ENCODE data around the gene JAKMIP2.

The JAKMIP2 gene

GRCh38 chr5:147782110-147783028 is at the start of gene JAKMIP2:
Gene JAKMIP2, minus strand, starts transcription at chr5:147782728. Its CDS starts 110,922 bp downstream, at chr5:147671806.
- TF ChIP-seq TCF4 (CRISPR knock-in tag; IDR thresholded peaks at IDR 0.05; ENCODE audit: borderline replicate concordance), result peak; percentile 10; the same call in 1 of the 2 replicates
- no peak for TF ChIP-seq PPARA (CRISPR knock-in tag; IDR thresholded peaks at IDR 0.05; ENCODE audit: borderline replicate concordance)
- no peak for TF ChIP-seq ZNF70 (CRISPR knock-in tag; IDR thresholded peaks at IDR 0.05)
- no peak for TF ChIP-seq ZFP30 (CRISPR knock-in tag; IDR thresholded peaks at IDR 0.05)
- TF ChIP-seq ARNTL (CRISPR knock-in tag; IDR thresholded peaks at IDR 0.05; ENCODE audit: borderline replicate concordance, low read depth), result no peak
- ATAC-seq, result peak; percentile 96

DNA sequence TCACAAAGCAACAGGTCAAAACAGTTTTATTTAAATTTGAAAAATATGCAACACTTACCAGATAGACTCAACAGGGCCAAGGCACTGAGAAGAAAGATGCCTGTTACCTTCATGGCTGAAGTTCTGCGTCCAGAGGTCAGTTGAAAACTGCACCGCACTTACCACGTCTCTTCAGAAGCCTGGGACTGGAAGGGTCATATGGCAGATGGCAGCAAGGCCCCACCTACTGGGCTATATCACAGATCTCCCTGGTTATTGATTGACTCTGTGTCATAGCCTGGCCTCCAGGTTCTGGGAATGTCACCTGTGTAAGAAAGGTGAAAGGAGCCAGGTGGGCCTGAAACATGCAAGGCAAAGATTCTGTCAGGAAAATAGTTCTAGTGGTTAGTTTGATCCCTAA is 48.9 kb upstream of the JAKMIP2 start, which contains the start of gene SPINK1:
Gene SPINK1, minus strand, starts transcription at position 207 of the 400 bp plus-strand sequence. Its CDS starts 94 bp downstream, at position 113.
- ATAC-seq, result no peak

More for the DNA sequence above, 48.9 kb upstream of the JAKMIP2 start, which contains the start of gene SPINK1:
- TF ChIP-seq GLIS3 (CRISPR knock-in tag; IDR thresholded peaks at IDR 0.05) (no peak), CSDC2 (CRISPR knock-in tag; IDR thresholded peaks at IDR 0.05) (no peak), POU6F1 (CRISPR knock-in tag; IDR thresholded peaks at IDR 0.05; ENCODE audit: borderline replicate concordance, low read depth) (no peak), TCF4 (CRISPR knock-in tag; IDR thresholded peaks at IDR 0.05; ENCODE audit: borderline replicate concordance) (no peak), ZNF565 (CRISPR knock-in tag; conservative IDR thresholded peaks at IDR 0.05; ENCODE audit: low read depth) (no peak), CREB5 (CRISPR knock-in tag; IDR thresholded peaks at IDR 0.05; ENCODE audit: low read depth) (no peak), ARNTL (CRISPR knock-in tag; IDR thresholded peaks at IDR 0.05; ENCODE audit: borderline replicate concordance, low read depth) (no peak), BACH2 (CRISPR knock-in tag; IDR thresholded peaks at IDR 0.05; ENCODE audit: borderline replicate concordance) (no peak), TOX (CRISPR knock-in tag; IDR thresholded peaks at IDR 0.05; ENCODE audit: borderline replicate concordance) (no peak), CSRNP3 (CRISPR knock-in tag; IDR thresholded peaks at IDR 0.05) (no peak), SNAI2 (CRISPR knock-in tag; IDR thresholded peaks at IDR 0.05) (no peak), PATZ1 (CRISPR knock-in tag; IDR thresholded peaks at IDR 0.05; ENCODE audit: borderline replicate concordance) (no peak), OSR1 (CRISPR knock-in tag; IDR thresholded peaks at IDR 0.05) (no peak), ISL1 (CRISPR knock-in tag; IDR thresholded peaks at IDR 0.05) (no peak)
- TF ChIP-seq, protein P1, sequence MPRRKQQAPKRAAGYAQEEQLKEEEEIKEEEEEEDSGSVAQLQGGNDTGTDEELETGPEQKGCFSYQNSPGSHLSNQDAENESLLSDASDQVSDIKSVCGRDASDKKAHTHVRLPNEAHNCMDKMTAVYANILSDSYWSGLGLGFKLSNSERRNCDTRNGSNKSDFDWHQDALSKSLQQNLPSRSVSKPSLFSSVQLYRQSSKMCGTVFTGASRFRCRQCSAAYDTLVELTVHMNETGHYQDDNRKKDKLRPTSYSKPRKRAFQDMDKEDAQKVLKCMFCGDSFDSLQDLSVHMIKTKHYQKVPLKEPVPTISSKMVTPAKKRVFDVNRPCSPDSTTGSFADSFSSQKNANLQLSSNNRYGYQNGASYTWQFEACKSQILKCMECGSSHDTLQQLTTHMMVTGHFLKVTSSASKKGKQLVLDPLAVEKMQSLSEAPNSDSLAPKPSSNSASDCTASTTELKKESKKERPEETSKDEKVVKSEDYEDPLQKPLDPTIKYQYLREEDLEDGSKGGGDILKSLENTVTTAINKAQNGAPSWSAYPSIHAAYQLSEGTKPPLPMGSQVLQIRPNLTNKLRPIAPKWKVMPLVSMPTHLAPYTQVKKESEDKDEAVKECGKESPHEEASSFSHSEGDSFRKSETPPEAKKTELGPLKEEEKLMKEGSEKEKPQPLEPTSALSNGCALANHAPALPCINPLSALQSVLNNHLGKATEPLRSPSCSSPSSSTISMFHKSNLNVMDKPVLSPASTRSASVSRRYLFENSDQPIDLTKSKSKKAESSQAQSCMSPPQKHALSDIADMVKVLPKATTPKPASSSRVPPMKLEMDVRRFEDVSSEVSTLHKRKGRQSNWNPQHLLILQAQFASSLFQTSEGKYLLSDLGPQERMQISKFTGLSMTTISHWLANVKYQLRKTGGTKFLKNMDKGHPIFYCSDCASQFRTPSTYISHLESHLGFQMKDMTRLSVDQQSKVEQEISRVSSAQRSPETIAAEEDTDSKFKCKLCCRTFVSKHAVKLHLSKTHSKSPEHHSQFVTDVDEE (CRISPR knock-in tag; IDR thresholded peaks at IDR 0.05), result no peak

Measured in SK-N-SH treated with all-trans-retinoic acid at 6 μM for 48 hours (cell line).